HepG2 (cell line): ENCODE measurements around the gene TBC1D21. TPM values are rescaled to one million over a fixed set of nuclear protein-coding genes. Genes with fewer than 3 reads are reported as not detected.

Source experiments
- ATAC-seq: fragments of 200-7000 bp; cut with Tn5 transposase; 3 replicates; pipeline ENCODE4 v1.9.1; 2020; ENCODE audit warnings: mild to moderate bottlenecking, moderate library complexity
- BruUV-seq: library from RNA; stranded (reverse); fragments of 400-500 nt; replicated peaks from 2 replicates; lab custom pipeline; 2021; lab: Mats Ljungman, UMichigan
- CTCF ChIA-PET: fragments of 300-600 bp; formaldehyde crosslinking; extraction: SDS; loops from one replicate; lab custom pipeline; 2021; ENCODE audit warnings: low total read pairs, inconsistent platforms, low intra/inter-chr PET ratio; lab: Yijun Ruan, JAX
- POLR2A ChIA-PET: fragments of 350-600 bp; sonication (Branson Sonifier 250); formaldehyde crosslinking; loops from one replicate; lab custom pipeline; 2020; ENCODE audit warnings: antibody characterized with exemption, inconsistent platforms; lab: Yijun Ruan, JAX
- DNase-seq: peaks from one replicate; pipeline ENCODE4 v3.0.0-alpha.2; 2015; ENCODE audit warnings: low spot score
- FAIRE-seq: peaks from 3 replicates; lab custom pipeline; 2011; peaks lifted over from hg19 to GRCh38; lab: Jason Lieb, UNC
- H2AFZ ChIP-seq: one replicate; pipeline ENCODE4 v1.6.1; 2011; ENCODE audit warnings: low read length, inconsistent platforms
- H3K27ac ChIP-seq: fragments of 300-600 bp; 3 replicates; pipeline ENCODE4 v1.8.0; 2011; ENCODE audit warnings: mixed run types, mild to moderate bottlenecking, mixed read lengths, low read length, inconsistent platforms; ENCODE audit not compliant: insufficient read depth; ENCODE audit errors: extremely low read length
- H3K27me3 ChIP-seq, 2 experiments: fragments of 200-600 bp in 1 of 2; 2 replicates in 1 of 2; 3 replicates in 1 of 2; pipeline versions ENCODE4 v1.6.0 to v1.8.0; 2011; ENCODE audit warnings: low read length in 2 of 2, mild to moderate bottlenecking in 2 of 2, moderate library complexity in 2 of 2, inconsistent platforms in 1 of 2; ENCODE audit not compliant: insufficient read depth in 2 of 2, control insufficient read depth in 1 of 2
- H3K36me3 ChIP-seq, 2 experiments: fragments of 200-600 bp in 1 of 2; replicated peaks in 1 of 2; 2 replicates in 1 of 2; 3 replicates in 1 of 2; pipeline versions ENCODE4 v1.5.1 to v1.8.0; 2011; ENCODE audit warnings: low read length in 2 of 2, inconsistent platforms in 1 of 2; ENCODE audit not compliant: insufficient read depth in 2 of 2, control insufficient read depth in 1 of 2
- H3K4me1 ChIP-seq: 2 replicates; pipeline ENCODE4 v1.5.1; 2012; ENCODE audit warnings: low read length, inconsistent platforms; ENCODE audit not compliant: insufficient read depth
- H3K4me2 ChIP-seq: 2 replicates; pipeline ENCODE4 v1.6.0; 2011; ENCODE audit warnings: low read depth, low read length, inconsistent platforms
- H3K4me3 ChIP-seq, 3 experiments: fragments of 200-600 bp in 1 of 3; sonication (generic), shearing (Covaris generic) in 1 of 3; replicated peaks in 1 of 3; 2 replicates each; pipeline ENCODE4 v1.5.1; 2011 to 2016; ENCODE audit warnings: low read length in 3 of 3, inconsistent platforms in 2 of 3, low read depth in 2 of 3, mild to moderate bottlenecking in 2 of 3, control low read depth in 1 of 3, mixed read lengths in 1 of 3; ENCODE audit not compliant: insufficient read depth in 1 of 3
- H3K79me2 ChIP-seq: one replicate; pipeline ENCODE4 v1.6.1; 2011; ENCODE audit warnings: low read length, inconsistent platforms; ENCODE audit not compliant: insufficient read depth
- H3K9ac ChIP-seq: 2 replicates; pipeline ENCODE4 v1.6.0; 2011; ENCODE audit warnings: mild to moderate bottlenecking, low read depth, low read length, inconsistent platforms; ENCODE audit not compliant: insufficient read depth
- H3K9me3 ChIP-seq: 2 replicates; pipeline ENCODE4 v1.5.1; 2012; ENCODE audit warnings: mild to moderate bottlenecking, low read length
- H4K20me1 ChIP-seq: 2 replicates; pipeline ENCODE4 v1.6.0; 2011; ENCODE audit warnings: inconsistent platforms, mild to moderate bottlenecking, low read length, moderate library complexity; ENCODE audit not compliant: insufficient read depth
- BHLHE40 ChIP-seq: IDR thresholded peaks from 2 replicates; pipeline ENCODE4 v1.6.1; 2011; ENCODE audit warnings: low read length, improper control_type of control experiment
- CBX2 ChIP-seq, 2 experiments: fragments of 200-600 bp in 1 of 2; sonication (generic); formaldehyde crosslinking in 1 of 2; IDR thresholded peaks; 2 replicates each; pipeline versions ENCODE4 v1.7.0 to v1.8.1; 2018 to 2022; ENCODE audit warnings: low read depth in 2 of 2, low read length in 1 of 2, mild to moderate bottlenecking in 1 of 2, missing genetic modification reagents in 1 of 2
- MTA3 ChIP-seq: sonication (generic); formaldehyde crosslinking; IDR thresholded peaks from 2 replicates; pipeline ENCODE4 v1.4.0; 2020; ENCODE audit warnings: missing genetic modification reagents
- RARG ChIP-seq: sonication (generic); formaldehyde crosslinking; IDR thresholded peaks from 2 replicates; pipeline ENCODE4 v1.4.0; 2020; ENCODE audit warnings: low read depth, mild to moderate bottlenecking, missing genetic modification reagents
- RFX3 ChIP-seq: IDR thresholded peaks from 2 replicates; pipeline ENCODE4 v1.6.1; 2016; ENCODE audit warnings: missing biosample characterization, missing genetic modification reagents
- TARDBP ChIP-seq: sonication (generic); formaldehyde crosslinking; IDR thresholded peaks from 2 replicates; pipeline ENCODE4 v1.8.0; 2022; ENCODE audit warnings: mild to moderate bottlenecking, missing genetic modification reagents
- ZC3H13 ChIP-seq: sonication (generic); formaldehyde crosslinking; IDR thresholded peaks from 2 replicates; pipeline ENCODE4 v1.8.1; 2023; ENCODE audit warnings: mild to moderate bottlenecking, missing genetic modification reagents, moderate library complexity
- ZEB1 ChIP-seq: IDR thresholded peaks from 2 replicates; pipeline ENCODE4 v1.6.1; 2012; ENCODE audit warnings: mild to moderate bottlenecking, low read depth, inconsistent platforms; ENCODE audit not compliant: insufficient replicate concordance
- ZNF260 ChIP-seq: sonication (generic); formaldehyde crosslinking; IDR thresholded peaks from 2 replicates; pipeline ENCODE4 v1.4.0; 2020; ENCODE audit warnings: missing genetic modification reagents, low read depth, mild to moderate bottlenecking, borderline replicate concordance
- ZNF33A ChIP-seq: sonication (generic); formaldehyde crosslinking; IDR thresholded peaks from 2 replicates; pipeline ENCODE4 v1.5.1; 2020; ENCODE audit warnings: missing genetic modification reagents, mild to moderate bottlenecking, moderate library complexity, borderline replicate concordance
- ZNF484 ChIP-seq: sonication (generic); formaldehyde crosslinking; IDR thresholded peaks from 2 replicates; pipeline ENCODE4 v1.5.1; 2020; ENCODE audit warnings: mild to moderate bottlenecking, low read depth, missing genetic modification reagents, borderline replicate concordance
- ZNF772 ChIP-seq: sonication (generic); formaldehyde crosslinking; IDR thresholded peaks from 2 replicates; pipeline ENCODE4 v1.5.0; 2020; ENCODE audit warnings: mild to moderate bottlenecking, missing genetic modification reagents
- ZSCAN5A ChIP-seq: sonication (generic); formaldehyde crosslinking; IDR thresholded peaks from 2 replicates; pipeline ENCODE4 v1.8.0; 2022; ENCODE audit warnings: mild to moderate bottlenecking, missing genetic modification reagents, borderline replicate concordance
- ZZZ3 ChIP-seq: sonication (generic); formaldehyde crosslinking; IDR thresholded peaks from 2 replicates; pipeline ENCODE4 v1.4.0; 2020; ENCODE audit warnings: missing genetic modification reagents, mild to moderate bottlenecking, borderline replicate concordance
- WGBS: methylation state at CpG from one replicate; pipeline ENCODE4 v1.1.6; 2017; ENCODE audit warnings: low lambda C conversion rate; 5-methylcytosine and 5-hydroxymethylcytosine counted together
- in situ Hi-C: cut with HindIII; loops from 2 replicates; pipeline ENCODE4 v1.10.0; 2017; ENCODE audit warnings: low pct_unique_long_range_greater_than_20kb; ENCODE audit not compliant: extremely low pct_ligation_motif_present
- intact Hi-C: fragments of 100-400 bp; cut with micrococcal nuclease; formaldehyde crosslinking; loops from one replicate; pipeline ENCODE4 v1.10.0; 2022; ENCODE audit not compliant: unreplicated experiment
- polyA plus RNA-seq, 8 experiments: library from polyadenylated mRNA; depleted of rRNA in 3 of 8; stranded (reverse) in 7 of 8; unstranded in 1 of 8; fragments of >200 nt; fragmentation: Illumina TruSeq in 4 of 8; extraction: Trizol in 4 of 8; gene quantifications; 2 replicates each; pipeline versions ENCODE4 v1.2.1 to v1.2.3, GENCODE V29; 2011 to 2016; ENCODE audit warnings: low read depth in 4 of 8, missing spikeins in 1 of 8, mixed read lengths in 1 of 8; ENCODE audit not compliant: insufficient read depth in 1 of 8
- total RNA-seq, 5 experiments: library from RNA; depleted of rRNA; stranded (reverse); fragments of >200 nt; fragmentation: Illumina TruSeq; extraction: Trizol; gene quantifications; 2 replicates each; pipeline ENCODE4 v1.2.3, GENCODE V29; 2016; ENCODE audit warnings: low read depth in 1 of 5

Gene TBC1D21
- total and polyA plus RNA-seq, 2 of the 13 experiments (the other 11 are each of a cell fraction or from before 2014, with no cell fraction given) = not detected

DNA sequence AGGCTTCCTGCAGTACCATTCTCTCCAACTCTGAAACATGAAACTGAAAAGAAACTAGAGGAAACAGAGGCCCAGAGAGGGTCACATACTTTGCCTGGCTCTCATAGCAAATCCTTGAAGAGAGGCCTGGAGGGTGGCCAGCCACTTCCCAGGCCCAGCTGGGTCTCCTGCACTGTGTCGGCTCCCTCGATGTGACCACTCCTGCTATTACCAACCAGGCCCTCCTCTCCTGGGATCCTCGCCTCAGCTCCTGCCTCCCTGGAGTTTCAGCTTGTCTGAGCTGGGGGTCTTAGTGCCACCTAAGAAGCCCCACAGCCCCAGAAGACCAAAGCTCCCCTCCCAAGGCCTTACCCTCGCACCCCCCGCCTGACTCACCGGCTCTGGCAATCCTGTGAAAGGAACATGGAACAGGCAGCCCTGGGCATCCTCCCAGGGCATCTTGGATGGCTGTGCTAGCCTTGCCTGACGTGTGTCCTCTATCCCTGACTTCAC lies 57.5 kb downstream of the TBC1D21 start:
- H4K20me1 ChIP-seq = no peaks in the 10 kb centered on the region
- ChIA-PET POLR2A (no interaction called here), CTCF (no interaction called here)
- peaks cover 6% of the 10 kb centered on the region; the same call in 1 of the 2 replicates for H3K4me1 ChIP-seq
- no peak overlapping the region for H3K4me3 ChIP-seq
- no peak overlapping the region for H3K4me2 ChIP-seq
- H2AFZ ChIP-seq = no peak overlapping the region
- TF ChIP-seq RARG (CRISPR knock-in tag) (no peak), ZEB1 (no peak), ZNF33A (CRISPR knock-in tag) (no peak), ZNF772 (no peak), RFX3 (CRISPR knock-in tag) (no peak)
- 8% methylated on average over 4 of the region's 7 CpGs for WGBS
- peaks cover 6 to 52% of the 10 kb centered on the region in 2 experiments; a peak in 4 of 5 replicates for H3K27me3 ChIP-seq
- no TSS peak for BruUV-seq
- no peak overlapping the region for H3K27ac ChIP-seq
- no peak for DNase-seq
- in situ Hi-C loops (no loop called here), intact Hi-C loops (no loop called here)
- H3K79me2 ChIP-seq = no peaks in the 10 kb centered on the region
- no peak for FAIRE-seq
- no peaks in the 10 kb centered on the region for H3K9me3 ChIP-seq
- no peak overlapping the region for H3K9ac ChIP-seq
- ATAC-seq = no peak
- H3K36me3 ChIP-seq = no peaks in the 10 kb centered on the region

GRCh38 chr15:73931441-73931840 lies 58.1 kb downstream of the TBC1D21 start:
- ATAC-seq (no peak), DNase-seq (no peak), FAIRE-seq (no peak)
- peaks cover 4% of the 10 kb centered on the region; the same call in 1 of the 2 replicates for H3K4me1 ChIP-seq
- H3K27ac ChIP-seq = no peak overlapping the region
- H3K79me2 ChIP-seq = no peaks in the 10 kb centered on the region
- H3K27me3 ChIP-seq = peaks cover 6 to 48% of the 10 kb centered on the region in 2 experiments; a peak in 4 of 5 replicates
- H2AFZ ChIP-seq = no peak overlapping the region
- no peaks in the 10 kb centered on the region for H3K9me3 ChIP-seq
- ChIA-PET POLR2A (no interaction called here), CTCF (no interaction called here)
- intact Hi-C loops = no loop called here
- H3K9ac ChIP-seq = no peak overlapping the region
- no peak overlapping the region for H3K4me2 ChIP-seq
- no peaks in the 10 kb centered on the region for H4K20me1 ChIP-seq
- BruUV-seq = no TSS peak
- H3K4me3 ChIP-seq = no peak overlapping the region
- no peaks in the 10 kb centered on the region for H3K36me3 ChIP-seq
- 0% methylated on average over 2 of the region's 2 CpGs for WGBS
- in situ Hi-C loops = no loop called here
- TF ChIP-seq CBX2 (IDR thresholded peaks at IDR 0.05; ENCODE audit: low read depth, low read length) (no peak), CBX2 (CRISPR knock-in tag; IDR thresholded peaks at IDR 0.05; ENCODE audit: low read depth) (no peak), ZC3H13 (CRISPR knock-in tag) (no peak), MTA3 (CRISPR knock-in tag) (no peak), ZNF484 (CRISPR knock-in tag) (no peak), BHLHE40 (no peak), ZZZ3 (CRISPR knock-in tag) (no peak), ZNF260 (no peak), ZSCAN5A (CRISPR knock-in tag) (no peak), TARDBP (CRISPR knock-in tag) (no peak)
